ENCODE results near the gene ZSCAN31. TPM values are rescaled to one million over a fixed set of nuclear protein-coding genes. Genes with fewer than 3 reads are reported as not detected.

Gene ZSCAN31
- polyA plus RNA-seq, 1 donor, result 5.2 TPM

DNA sequence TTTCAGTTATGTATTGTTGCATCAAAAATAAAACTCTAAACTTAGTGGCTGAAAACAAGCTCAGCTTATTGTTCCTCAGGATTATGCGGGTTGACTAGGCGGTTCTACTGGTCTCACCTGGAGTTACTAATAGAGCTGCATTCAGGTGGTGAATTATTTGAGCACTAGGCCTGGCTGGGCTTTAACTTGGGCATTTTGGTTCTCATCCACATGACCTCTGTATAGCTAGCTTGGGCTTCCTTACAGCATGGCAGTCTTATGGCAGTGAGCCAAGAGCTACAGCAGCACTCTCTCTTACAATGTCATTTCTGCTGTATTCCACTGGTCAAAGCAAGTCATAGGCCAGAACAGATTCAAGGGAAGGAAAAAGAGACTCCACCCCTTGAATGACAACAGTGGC is 53.0 kb downstream of the ZSCAN31 start:
- Histone ChIP-seq H3K36me3 (ENCODE audit: control insufficient read depth, insufficient read depth, low read length) (peaks cover 15% of the 10 kb centered on the region), H3K4me3 (ENCODE audit: low read length) (no peak overlapping the region), H3K9me3 (ENCODE audit: control insufficient read depth, low read depth, low read length) (no peaks in the 10 kb centered on the region), H3K4me1 (ENCODE audit: control insufficient read depth, insufficient read depth, low read length) (no peaks in the 10 kb centered on the region), H3K27ac (ENCODE audit: low read length) (no peak overlapping the region), H3K27me3 (ENCODE audit: control insufficient read depth, insufficient read depth, low read length) (no peaks in the 10 kb centered on the region)
- WGBS (ENCODE audit: insufficient coverage, low lambda C conversion rate), result no CpG with 5 or more reads among the region's 2 CpGs
- DNase-seq, result no peak

DNA sequence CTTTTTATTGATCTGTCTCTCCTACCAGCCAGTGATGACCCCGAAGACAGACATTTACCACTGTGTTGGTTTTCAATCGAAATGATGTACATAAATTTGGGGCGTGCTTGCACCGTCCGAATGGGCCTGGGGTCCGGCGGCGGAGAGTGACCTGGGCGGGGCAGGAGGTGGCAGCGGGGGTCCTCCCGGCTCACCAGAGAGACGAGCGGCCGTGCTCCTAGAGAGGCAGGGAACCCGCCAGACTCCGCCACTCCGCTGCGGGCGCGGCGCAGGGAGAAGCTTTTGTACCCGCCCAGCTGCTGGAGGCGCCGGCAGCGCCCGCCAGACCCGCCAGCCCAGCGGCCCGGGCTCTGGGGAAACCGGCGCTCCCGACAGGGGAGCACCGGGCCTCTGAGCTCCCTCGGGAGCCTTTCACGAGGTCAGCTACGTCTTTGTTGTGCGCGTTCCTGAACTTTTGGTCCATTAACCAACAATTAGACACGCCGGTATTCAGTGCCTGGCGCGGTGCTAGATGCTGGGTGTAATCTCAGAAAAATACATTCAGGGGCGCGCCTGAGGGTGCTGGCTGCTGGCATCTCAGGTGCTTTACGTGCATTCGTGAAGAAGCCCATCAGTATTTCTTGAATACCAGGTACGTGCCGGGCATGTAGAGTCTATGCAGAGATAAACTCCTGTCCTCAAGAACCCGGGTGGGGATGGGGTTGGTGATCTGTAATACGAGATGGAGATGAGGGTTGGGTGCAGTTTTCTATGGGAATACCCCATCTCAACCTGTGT is 54.5 kb downstream of the ZSCAN31 start, which contains the start of gene PGBD1:
TSS of gene PGBD1 (plus strand) at position 285 of the 777 bp plus-strand sequence. CDS start 2,242 bp downstream, outside the sequence.
- Histone ChIP-seq H3K36me3 (ENCODE audit: control insufficient read depth, insufficient read depth, low read length) (peaks cover 14% of the 10 kb centered on the region), H3K27ac (ENCODE audit: low read length) (no peak within 1 kb of the TSS), H3K4me3 (ENCODE audit: low read length) (peak within 1 kb of the TSS; percentile 52), H3K4me1 (ENCODE audit: control insufficient read depth, insufficient read depth, low read length) (no peaks in the 10 kb centered on the region), H3K9me3 (ENCODE audit: control insufficient read depth, low read depth, low read length) (no peaks in the 10 kb centered on the region), H3K27me3 (ENCODE audit: control insufficient read depth, insufficient read depth, low read length) (no peaks in the 10 kb centered on the region)
- no CpG with 5 or more reads among the region's 50 CpGs for WGBS (ENCODE audit: insufficient coverage, low lambda C conversion rate)
- DNase-seq, result peak; percentile 35 to 66

DNA sequence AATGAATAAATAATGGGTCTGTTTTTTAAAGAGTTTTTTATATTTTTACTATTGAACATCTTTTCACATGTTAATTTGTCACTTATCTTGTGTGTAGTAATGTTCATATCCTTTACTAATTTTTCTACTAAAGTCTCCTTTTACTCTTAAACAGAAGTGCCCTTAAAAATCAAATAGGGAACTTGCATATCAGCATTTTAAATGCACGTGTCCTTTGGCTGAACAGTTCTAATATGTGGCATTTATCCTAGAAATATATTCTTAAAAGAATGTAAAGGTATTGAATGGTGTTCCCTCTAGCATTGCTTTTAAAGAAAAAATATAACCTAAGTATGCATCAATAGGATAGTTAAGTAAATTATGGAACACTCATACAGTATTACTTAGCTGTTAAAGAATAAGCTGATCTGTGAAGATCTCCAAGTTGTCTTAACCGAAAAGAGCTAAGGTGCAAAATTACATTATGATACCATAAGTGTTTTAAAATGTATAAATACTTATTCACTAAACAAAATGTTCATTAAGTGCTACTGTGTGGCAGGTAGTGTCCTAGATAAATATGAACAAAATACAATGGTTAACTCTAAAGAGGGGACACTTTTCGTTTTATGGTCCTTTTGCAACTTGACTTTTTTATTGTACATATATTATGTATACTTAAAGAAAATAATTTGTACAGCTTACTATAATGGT is 55.2 kb downstream of the ZSCAN31 start:
- no peak overlapping the region for H3K27ac ChIP-seq (ENCODE audit: low read length)
- no peak for DNase-seq
- H3K9me3 ChIP-seq (ENCODE audit: control insufficient read depth, low read depth, low read length), result no peaks in the 10 kb centered on the region
- H3K36me3 ChIP-seq (ENCODE audit: control insufficient read depth, insufficient read depth, low read length), result peaks cover 22% of the 10 kb centered on the region
- H3K4me3 ChIP-seq (ENCODE audit: low read length), result peak overlapping the region; percentile 52
- 40% methylated on average over 2 of the region's 3 CpGs for WGBS (ENCODE audit: insufficient coverage, low lambda C conversion rate)
- H3K27me3 ChIP-seq (ENCODE audit: control insufficient read depth, insufficient read depth, low read length), result no peaks in the 10 kb centered on the region
- H3K4me1 ChIP-seq (ENCODE audit: control insufficient read depth, insufficient read depth, low read length), result no peaks in the 10 kb centered on the region

DNA sequence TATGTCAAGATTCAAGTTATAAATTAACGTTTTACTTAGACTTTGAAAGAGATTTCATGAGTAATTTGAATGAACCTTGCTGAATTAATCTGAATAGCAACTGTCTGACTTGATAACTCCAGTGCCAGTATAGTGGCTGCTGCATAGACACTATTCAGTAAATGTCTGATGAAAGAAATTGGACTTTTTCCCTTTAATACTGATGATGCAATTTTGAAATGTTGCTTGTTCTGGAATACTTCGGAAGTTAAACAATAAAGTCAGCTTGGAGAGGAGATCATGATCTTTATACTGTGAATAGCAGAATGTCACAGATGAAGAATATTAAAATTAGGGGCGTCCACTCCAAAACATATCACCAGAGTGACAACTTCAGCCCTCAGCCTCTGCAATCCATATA is 58.2 kb downstream of the ZSCAN31 start:
- no peaks in the 10 kb centered on the region for H3K9me3 ChIP-seq (ENCODE audit: control insufficient read depth, low read depth, low read length)
- H3K27me3 ChIP-seq (ENCODE audit: control insufficient read depth, insufficient read depth, low read length), result no peaks in the 10 kb centered on the region
- no peak overlapping the region for H3K27ac ChIP-seq (ENCODE audit: low read length)
- H3K4me3 ChIP-seq (ENCODE audit: low read length), result no peak overlapping the region
- no peaks in the 10 kb centered on the region for H3K4me1 ChIP-seq (ENCODE audit: control insufficient read depth, insufficient read depth, low read length)
- WGBS (ENCODE audit: insufficient coverage, low lambda C conversion rate), result 88% methylated on average over 1 of the region's 3 CpGs
- H3K36me3 ChIP-seq (ENCODE audit: control insufficient read depth, insufficient read depth, low read length), result peaks cover 40% of the 10 kb centered on the region
- no peak for DNase-seq

DNA sequence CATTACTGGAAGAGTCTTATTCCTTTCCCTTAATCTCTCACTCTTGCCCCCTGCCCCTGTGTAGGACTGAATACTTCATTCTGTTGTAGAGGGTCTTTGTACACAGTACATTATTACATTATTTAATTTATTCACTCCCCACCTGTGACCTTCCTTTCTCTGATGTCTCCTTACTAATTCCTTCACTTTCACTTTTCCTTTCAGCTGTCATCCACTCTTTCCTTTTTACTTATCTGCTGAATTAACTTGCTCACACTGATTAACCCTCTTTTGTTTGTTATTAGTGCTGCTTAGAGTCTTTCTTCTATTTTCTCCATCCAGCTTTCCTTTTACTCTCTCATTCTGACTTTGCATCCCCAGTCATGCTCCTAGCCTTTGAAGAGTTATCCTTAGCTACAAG is 61.1 kb downstream of the ZSCAN31 start:
- no peak for DNase-seq
- no peaks in the 10 kb centered on the region for H3K9me3 ChIP-seq (ENCODE audit: control insufficient read depth, low read depth, low read length)
- no peaks in the 10 kb centered on the region for H3K4me1 ChIP-seq (ENCODE audit: control insufficient read depth, insufficient read depth, low read length)
- H3K27me3 ChIP-seq (ENCODE audit: control insufficient read depth, insufficient read depth, low read length), result no peaks in the 10 kb centered on the region
- H3K27ac ChIP-seq (ENCODE audit: low read length), result no peak overlapping the region
- peaks cover 54% of the 10 kb centered on the region for H3K36me3 ChIP-seq (ENCODE audit: control insufficient read depth, insufficient read depth, low read length)
- no peak overlapping the region for H3K4me3 ChIP-seq (ENCODE audit: low read length)

Other genes with a start within 250 kb of the ZSCAN31 start
- gene ZSCAN16, start 211.5 kb downstream of the ZSCAN31 start, polyA plus RNA-seq, result 10.0 TPM
- 21.9 TPM for gene ZKSCAN8, start 194.3 kb downstream of the ZSCAN31 start, polyA plus RNA-seq
- 20.0 TPM for gene ZSCAN9, start 110.9 kb downstream of the ZSCAN31 start, polyA plus RNA-seq
- gene ZKSCAN4, start 83.9 kb downstream of the ZSCAN31 start, polyA plus RNA-seq, result 7.8 TPM
- gene NKAPL, start 76.9 kb downstream of the ZSCAN31 start, polyA plus RNA-seq, result 0.90 TPM
- gene ZSCAN26, start 69.0 kb downstream of the ZSCAN31 start, polyA plus RNA-seq, result 25.4 TPM
- gene PGBD1, start 54.6 kb downstream of the ZSCAN31 start, polyA plus RNA-seq, result 5.0 TPM
- gene ZKSCAN3, start 13.8 kb upstream of the ZSCAN31 start, polyA plus RNA-seq, result 5.4 TPM
- 7.7 TPM for gene ZSCAN12, start 63.6 kb upstream of the ZSCAN31 start, polyA plus RNA-seq
- gene ZSCAN23, start 107.3 kb upstream of the ZSCAN31 start, polyA plus RNA-seq, result 3.6 TPM
- gene GPX6, start 179.6 kb upstream of the ZSCAN31 start, polyA plus RNA-seq, result not detected
- not detected for gene GPX5, start 189.7 kb upstream of the ZSCAN31 start, polyA plus RNA-seq